Fibroblast of skin of back (primary cell): ENCODE data around the gene ZNF646.

Experiments
- DNase-seq: peaks from one replicate; pipeline ENCODE4 v3.0.0-alpha.2; 2013

The ZNF646 gene

GRCh38 chr16:31109622-31110021 is 35.4 kb downstream of the ZNF646 start:
- DNase-seq: no peak

- DNase-seq: no peak
These were observed 36.1 kb downstream of the ZNF646 start for GRCh38 chr16:31110106-31111034.

GRCh38 chr16:31111881-31112466 is 37.8 kb downstream of the ZNF646 start:
- DNase-seq: no peak

- DNase-seq: no peak
These were observed 38.5 kb downstream of the ZNF646 start for GRCh38 chr16:31112711-31113110.

GRCh38 chr16:31113121-31114120 is 39.2 kb downstream of the ZNF646 start:
- DNase-seq: no peak

- DNase-seq: no peak
These were observed 40.2 kb downstream of the ZNF646 start for GRCh38 chr16:31114468-31114867.

- DNase-seq: peak; percentile 98
These were observed 43.4 kb downstream of the ZNF646 start, which contains the start of gene KAT8 for GRCh38 chr16:31117384-31118222. Gene KAT8 (plus strand): TSS chr16:31117664. CDS start chr16:31117682, 18 bp downstream.

GRCh38 chr16:31118223-31119155 is 44.3 kb downstream of the ZNF646 start:
- DNase-seq: peak; percentile 48

- DNase-seq: no peak
These were observed 45.9 kb downstream of the ZNF646 start for GRCh38 chr16:31120129-31120528.

GRCh38 chr16:31125844-31126243 is 51.6 kb downstream of the ZNF646 start:
- no peak for DNase-seq

- no peak for DNase-seq
These were observed 53.0 kb downstream of the ZNF646 start for GRCh38 chr16:31127182-31127581.

GRCh38 chr16:31128711-31129567 is 54.7 kb downstream of the ZNF646 start:
- no peak for DNase-seq

- DNase-seq: no peak
These were observed 55.5 kb downstream of the ZNF646 start for GRCh38 chr16:31129568-31130335.

- no peak for DNase-seq
These were observed 56.2 kb downstream of the ZNF646 start for GRCh38 chr16:31130336-31130891.

- no peak for DNase-seq
These were observed 56.7 kb downstream of the ZNF646 start for GRCh38 chr16:31130899-31131298.

GRCh38 chr16:31131416-31131815 is 57.2 kb downstream of the ZNF646 start:
- no peak for DNase-seq

GRCh38 chr16:31131841-31132271 is 57.6 kb downstream of the ZNF646 start:
- DNase-seq: no peak

- DNase-seq: no peak
These were observed 58.2 kb downstream of the ZNF646 start for GRCh38 chr16:31132303-31132979.
